Kidney glomerular epithelial cell (primary cell): ENCODE measurements around the gene PARD3B.

Experiments used
- DNase-seq: peaks from one replicate; lab custom pipeline; 2025; lab: John Stamatoyannopoulos, UW

The PARD3B gene

DNA sequence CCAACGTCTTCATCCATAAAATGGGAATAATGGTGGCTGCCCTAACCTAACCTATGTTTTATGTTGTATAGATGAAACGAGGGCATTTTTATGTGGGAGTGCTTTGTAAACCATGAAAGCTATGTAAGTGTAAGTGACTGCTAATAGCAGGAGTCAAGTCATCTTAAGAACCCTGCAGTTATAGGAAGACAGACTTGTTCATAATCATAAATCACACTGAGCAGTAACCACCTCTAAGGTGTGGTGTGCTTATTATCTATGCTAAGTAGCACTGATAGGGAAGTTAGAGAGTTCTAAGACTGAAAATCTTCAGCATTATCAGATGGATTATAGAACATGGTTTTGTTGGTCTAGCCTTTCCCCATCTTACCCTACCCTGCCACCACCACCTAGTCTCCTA lies 1112.8 kb downstream of the PARD3B start:
- no peak for DNase-seq

DNA sequence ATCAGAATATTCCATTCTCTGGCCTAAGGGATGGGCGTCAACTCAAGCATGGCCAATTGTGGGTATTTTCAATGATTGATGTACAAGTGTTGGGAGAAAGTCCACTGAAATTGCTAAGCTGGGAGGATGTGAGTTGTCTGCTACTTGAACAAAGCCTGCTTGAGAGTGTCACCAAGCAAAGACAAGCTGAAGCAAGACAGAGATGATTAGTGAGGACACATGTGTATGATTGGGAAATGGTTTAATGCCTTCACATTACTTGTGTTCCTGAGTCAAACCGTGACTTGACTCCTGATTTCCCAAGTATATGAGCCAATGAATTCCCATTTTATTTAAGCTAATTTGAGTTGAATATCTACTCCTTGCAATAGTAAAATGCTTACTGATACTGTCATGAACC lies 1113.3 kb downstream of the PARD3B start:
- DNase-seq, result no peak

DNA sequence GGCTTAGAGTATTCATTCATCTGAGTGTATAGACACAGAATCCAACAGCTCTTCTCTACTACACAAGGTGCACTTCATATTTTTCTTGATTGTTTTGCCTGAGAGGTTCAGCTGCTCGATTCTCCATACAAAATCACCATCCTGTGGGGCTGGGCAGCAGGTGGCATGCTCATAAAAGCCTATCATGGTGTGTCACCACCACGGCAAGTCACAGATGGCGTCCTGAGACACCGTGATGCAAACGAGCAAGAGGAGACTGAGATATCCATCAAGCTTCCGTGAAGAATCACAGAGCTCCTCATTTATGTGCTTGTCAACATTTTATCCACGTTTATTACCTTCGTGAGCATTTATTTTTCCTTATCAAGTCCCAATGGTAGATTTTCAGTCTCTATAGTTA lies 1114.6 kb downstream of the PARD3B start:
- DNase-seq, result no peak

DNA sequence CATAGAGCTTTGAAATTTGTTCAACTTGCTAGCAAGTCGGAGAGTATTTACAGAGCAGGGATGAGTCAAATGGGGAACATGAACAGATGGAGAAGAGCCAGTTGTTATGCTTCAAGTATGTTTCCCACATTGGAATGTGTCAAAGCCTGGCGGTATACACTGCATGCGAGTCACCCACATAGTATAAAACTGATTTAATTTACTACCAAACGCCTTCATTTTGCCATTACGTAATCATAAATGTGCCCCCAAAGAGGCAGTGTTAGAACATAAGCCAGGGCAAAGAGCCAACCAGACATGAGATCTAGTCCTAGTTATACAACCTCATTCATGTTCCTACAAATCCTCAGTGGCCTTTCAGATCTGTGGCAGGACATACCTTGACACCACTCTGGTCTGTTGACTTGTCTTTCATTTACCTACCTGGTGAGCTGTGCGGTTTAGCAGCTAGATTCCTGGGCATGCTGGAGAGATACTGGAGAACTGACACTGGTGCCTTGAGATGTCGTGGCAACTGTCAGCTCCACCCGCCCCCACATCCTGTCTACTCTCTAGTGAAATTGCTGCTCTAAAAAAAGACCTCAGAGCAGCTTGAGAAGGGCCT lies 1115.3 kb downstream of the PARD3B start:
- peak; percentile 52 for DNase-seq

DNA sequence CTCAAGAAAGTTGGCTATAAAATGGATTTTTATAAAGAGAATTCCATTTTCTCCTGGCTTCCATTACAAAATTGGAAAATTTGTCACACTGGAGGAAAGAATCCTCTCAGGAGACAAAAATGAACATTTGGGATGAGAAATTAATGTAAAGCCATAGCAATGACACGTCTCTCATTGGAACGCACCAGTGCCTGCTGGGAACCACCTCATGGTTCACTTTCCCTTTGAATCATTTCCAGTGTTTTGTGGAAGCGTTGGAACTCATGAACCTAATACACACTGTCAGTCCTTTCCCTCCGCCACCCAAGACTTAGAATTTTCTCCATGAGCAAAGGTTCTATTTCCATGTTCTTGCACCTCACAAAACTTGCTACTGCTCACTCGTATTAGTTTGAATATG lies 1116.0 kb downstream of the PARD3B start:
- no peak for DNase-seq

DNA sequence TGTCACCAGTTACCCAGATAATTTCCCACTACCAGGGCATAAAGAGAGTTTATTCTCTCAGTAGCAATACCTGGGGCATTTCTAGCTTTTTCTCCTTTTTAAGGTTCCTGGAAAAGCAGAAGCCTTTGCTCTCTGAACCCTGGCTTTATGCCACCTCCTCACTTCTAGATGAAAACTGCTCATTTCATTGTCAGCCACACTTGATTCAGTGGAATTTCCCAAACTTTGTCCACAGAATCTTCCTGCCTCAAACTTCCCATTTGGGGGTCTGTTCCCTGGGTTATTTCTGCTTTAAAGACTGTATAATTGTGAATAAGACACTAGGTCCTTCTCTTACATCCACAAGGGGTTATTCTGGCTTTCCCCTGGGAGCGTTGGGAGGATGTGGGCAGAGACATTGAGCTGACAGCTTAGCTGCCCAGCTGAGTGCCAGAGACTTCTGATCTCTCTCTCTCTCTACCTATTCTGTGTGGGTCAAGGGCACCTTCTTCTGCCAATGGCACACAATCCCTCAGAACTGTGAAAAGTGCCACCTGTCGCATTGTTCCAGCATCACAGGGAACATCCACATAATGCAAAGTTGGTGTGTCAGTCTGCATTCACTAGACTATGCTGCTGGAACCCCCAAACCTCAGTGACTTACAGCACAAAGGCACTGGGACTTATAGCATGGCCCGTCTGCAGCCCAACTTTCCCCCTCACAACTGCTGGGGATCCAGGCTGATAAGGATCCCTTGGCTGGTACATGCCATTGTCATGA lies 1117.1 kb downstream of the PARD3B start:
- no peak for DNase-seq

DNA sequence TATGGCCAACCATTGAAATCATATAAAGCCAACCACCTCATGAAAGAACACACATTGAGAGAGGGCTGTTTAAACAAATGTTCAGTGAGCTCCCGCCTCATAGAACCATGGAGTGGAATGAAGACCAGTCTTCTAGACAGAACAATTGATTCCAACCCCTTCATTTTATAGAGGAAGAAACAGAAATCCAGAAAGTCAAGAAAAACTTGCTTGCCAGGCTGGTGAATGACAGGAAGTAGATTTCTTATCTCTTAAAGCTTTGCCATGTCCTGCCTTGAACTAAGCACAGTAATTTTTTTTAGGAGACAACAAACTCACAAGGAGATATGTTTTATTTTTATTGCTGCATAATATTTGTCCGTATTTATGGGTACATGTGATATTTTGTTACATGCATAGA lies 1120.5 kb downstream of the PARD3B start:
- DNase-seq, result no peak
